LoVo (cell line): ENCODE results near the gene TMEM163.

Experiments
- DNase-seq: peaks from one replicate; pipeline ENCODE4 v3.0.0-alpha.2; 2016; ENCODE audit warnings: low spot score

TMEM163 gene

GRCh38 chr2:134410006-134410405, 308.8 kb downstream of the TMEM163 start:
- no peak for DNase-seq

DNA sequence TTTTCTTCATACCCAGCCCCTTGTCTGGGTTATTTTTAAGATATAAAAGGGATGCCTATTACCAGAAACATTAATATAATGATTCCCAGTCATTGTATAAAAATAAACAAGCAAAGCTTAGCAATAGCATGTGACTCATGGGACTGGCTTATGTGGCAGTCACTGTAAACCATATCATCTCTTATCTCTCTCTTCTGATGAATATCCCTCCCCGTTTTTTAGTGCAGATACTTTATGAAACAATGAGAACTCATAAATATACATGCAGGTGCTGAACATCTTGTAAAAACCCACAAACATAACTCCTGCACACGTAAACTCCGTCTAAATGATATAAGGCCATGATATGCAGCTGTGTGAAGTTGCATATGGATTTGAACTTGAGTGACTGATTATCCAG, 310.0 kb downstream of the TMEM163 start:
- peak; percentile 48 for DNase-seq

- no peak for DNase-seq
Measured at GRCh38 chr2:134408386-134408785, 310.4 kb downstream of the TMEM163 start.

- DNase-seq: no peak
Measured at GRCh38 chr2:134407154-134407890, 311.5 kb downstream of the TMEM163 start.

GRCh38 chr2:134406736-134407135, 312.1 kb downstream of the TMEM163 start:
- DNase-seq: no peak

GRCh38 chr2:134406311-134406710, 312.5 kb downstream of the TMEM163 start:
- DNase-seq: peak; percentile 61
